MCF 10A (cell line): ENCODE results near the gene TARS1. TPM values are rescaled to one million over a fixed set of nuclear protein-coding genes. Genes with fewer than 3 reads are reported as not detected.
"Not testable (repeated sequence)": the region's sequence is repeated elsewhere in the genome, so short reads cannot be mapped to it uniquely, and the experiment has no call there.

Experiments used
- BruUV-seq: library from RNA; stranded (reverse); fragments of 400-500 nt; replicated peaks from 2 replicates; lab custom pipeline; 2021; lab: Mats Ljungman, UMichigan
- CTCF ChIA-PET: fragments of 300-600 bp; sonication (Branson Sonifier 250); formaldehyde crosslinking; extraction: SDS; loops from one replicate; lab custom pipeline; 2021; ENCODE audit warnings: antibody characterized with exemption, inconsistent platforms; lab: Yijun Ruan, JAX
- POLR2A ChIA-PET: fragments of 300-600, 350-650 bp; sonication (Branson Sonifier 250); formaldehyde crosslinking; extraction: SDS; loops from one replicate; lab custom pipeline; 2020; ENCODE audit warnings: antibody characterized with exemption, inconsistent platforms; lab: Yijun Ruan, JAX
- DNase-seq: peaks from one replicate; pipeline ENCODE4 v3.0.0-alpha.2; 2018; ENCODE audit not compliant: unreplicated experiment
- H3K27ac Mint-ChIP-seq: one replicate; pipeline ENCODE4 v1.8.0; 2022; ENCODE audit warnings: mild to moderate bottlenecking, low read depth, mixed read lengths; ENCODE audit not compliant: unreplicated experiment
- H3K27me3 Mint-ChIP-seq: one replicate; pipeline ENCODE4 v1.8.0; 2022; ENCODE audit warnings: mixed read lengths; ENCODE audit not compliant: insufficient read depth, unreplicated experiment
- H3K36me3 Mint-ChIP-seq: one replicate; pipeline ENCODE4 v1.8.0; 2022; ENCODE audit warnings: mild to moderate bottlenecking, moderate library complexity, mixed read lengths; ENCODE audit not compliant: insufficient read depth, unreplicated experiment
- H3K4me1 Mint-ChIP-seq: one replicate; pipeline ENCODE4 v1.8.0; 2022; ENCODE audit warnings: mixed read lengths; ENCODE audit not compliant: insufficient read depth, unreplicated experiment
- H3K4me3 Mint-ChIP-seq: one replicate; pipeline ENCODE4 v1.8.0; 2022; ENCODE audit warnings: mild to moderate bottlenecking, moderate library complexity, mixed read lengths; ENCODE audit not compliant: unreplicated experiment
- H3K9me3 Mint-ChIP-seq: one replicate; pipeline ENCODE4 v1.8.0; 2022; ENCODE audit warnings: mixed read lengths; ENCODE audit not compliant: unreplicated experiment
- CTCF ChIP-seq: fragments of 200-600 bp; IDR thresholded peaks from one replicate; pipeline ENCODE4 v1.8.0; 2022; ENCODE audit warnings: antibody characterized with exemption, mild to moderate bottlenecking; ENCODE audit not compliant: unreplicated experiment
- intact Hi-C: fragments of 100-400 bp; cut with micrococcal nuclease; formaldehyde crosslinking; loops from 2 replicates; pipeline ENCODE4 v1.14.1; 2022
- total RNA-seq: library from RNA; stranded (reverse); gene quantifications from 2 replicates; pipeline ENCODE4 v1.2.3, GENCODE V29; 2022

The TARS1 gene
- total RNA-seq, 1 experiment from 2014 or later = 469 TPM

- H3K4me3 Mint-ChIP-seq = no peak overlapping the region
- intact Hi-C loops = no loop called here
- POLR2A ChIA-PET = no interaction called here
- H3K27me3 Mint-ChIP-seq = no peaks in the 10 kb centered on the region
- H3K9me3 Mint-ChIP-seq = peaks cover 8% of the 10 kb centered on the region
- no peaks in the 10 kb centered on the region for H3K4me1 Mint-ChIP-seq
- CTCF ChIA-PET = interaction anchor here (0.6 kb wide), 1 partner anchor 259 kb away, joined by 4 read pairs; no protein-coding TSS in a partner anchor
- TF ChIP-seq CTCF = no peak
- peak; percentile 9 for DNase-seq
- H3K27ac Mint-ChIP-seq = no peak overlapping the region
- no peaks in the 10 kb centered on the region for H3K36me3 Mint-ChIP-seq
- BruUV-seq = no TSS peak
Measured at GRCh38 chr5:33513462-33514185, 72.9 kb downstream of the TARS1 start.

- H3K4me1 Mint-ChIP-seq, intact Hi-C loops, H3K27ac Mint-ChIP-seq, BruUV-seq, CTCF ChIA-PET, H3K27me3 Mint-ChIP-seq, H3K36me3 Mint-ChIP-seq, DNase-seq, H3K4me3 Mint-ChIP-seq, POLR2A ChIA-PET, H3K9me3 Mint-ChIP-seq: not testable (repeated sequence)
Measured at GRCh38 chr5:33515366-33515765, 74.6 kb downstream of the TARS1 start.

GRCh38 chr5:33516421-33516820 is 75.7 kb downstream of the TARS1 start:
- no peak for DNase-seq
- Mint-ChIP-seq H3K4me3 (no peak overlapping the region), H3K9me3 (peaks cover 8% of the 10 kb centered on the region), H3K27me3 (no peaks in the 10 kb centered on the region), H3K36me3 (no peaks in the 10 kb centered on the region), H3K4me1 (no peaks in the 10 kb centered on the region), H3K27ac (no peak overlapping the region)
- intact Hi-C loops = no loop called here
- ChIA-PET POLR2A (no interaction called here), CTCF (interaction anchor here (0.8 to 1.2 kb wide), 2 partner anchors 11 to 13 kb away, joined by 3 to 4 read pairs; no protein-coding TSS in a partner anchor)
- no peak for TF ChIP-seq CTCF
- BruUV-seq = no TSS peak
